Cardiac muscle cell (in vitro differentiated cells and primary cell): ENCODE measurements around the gene DZIP1L. TPM values are rescaled to one million over a fixed set of nuclear protein-coding genes. Genes with fewer than 3 reads are reported as not detected.

Source experiments
- DNase-seq, 2 donors: peaks; one replicate each; pipeline versions ENCODE4 v3.0.0 to v3.0.0-alpha.2; 2010 to 2017; ENCODE audit warnings: low read depth in 1 of 2, low spot score in 1 of 2
- H3K27ac ChIP-seq: fragments of 200-600 bp; sonication (generic); 2 replicates; pipeline ENCODE4 v1.5.1; 2016
- H3K27me3 ChIP-seq: fragments of 200-600 bp; sonication (generic); 2 replicates; pipeline ENCODE4 v1.6.0; 2016; ENCODE audit warnings: control low read depth
- H3K36me3 ChIP-seq: fragments of 200-600 bp; sonication (generic); 2 replicates; pipeline ENCODE4 v1.5.1; 2016; ENCODE audit warnings: control low read depth
- H3K4me1 ChIP-seq: fragments of 200-600 bp; sonication (generic); 2 replicates; pipeline ENCODE4 v1.8.1; 2017; ENCODE audit warnings: low read depth, mild to moderate bottlenecking, mixed run types
- H3K4me3 ChIP-seq: fragments of 200-600 bp; sonication (generic); 2 replicates; pipeline ENCODE4 v1.5.1; 2016; ENCODE audit warnings: mild to moderate bottlenecking
- H3K9me3 ChIP-seq: fragments of 200-600 bp; sonication (generic); 2 replicates; pipeline ENCODE4 v1.5.1; 2017; ENCODE audit warnings: low read depth, mild to moderate bottlenecking, control low read depth
- polyA plus RNA-seq: library from polyadenylated mRNA; unstranded; fragments of >200 nt; fragmentation: Nextera tagmentation; extraction: Ambion mirVana; gene quantifications from 2 replicates; pipeline ENCODE4 v1.2.1, GENCODE V29; 2016
- total RNA-seq: library from RNA; depleted of rRNA; stranded (reverse); fragments of >200 nt; gene quantifications from 2 replicates; pipeline ENCODE4 v1.2.3, GENCODE V29; 2016
- TF ChIP-seq, protein P1 (sequence below): IDR thresholded peaks from 2 replicates; pipeline ENCODE4 v1.5.1; 2012; ENCODE audit warnings: low read depth, mild to moderate bottlenecking, low read length

The DZIP1L gene
- total and polyA plus RNA-seq, 2 experiments from 2014 or later, result 19.4 to 81.3 TPM

GRCh38 chr3:138047596-138048158 is 67.7 kb downstream of the DZIP1L start:
- DNase-seq, result no peak
- Histone ChIP-seq H3K27me3 (no peaks in the 10 kb centered on the region), H3K4me3 (no peak overlapping the region), H3K36me3 (no peaks in the 10 kb centered on the region), H3K9me3 (no peaks in the 10 kb centered on the region), H3K4me1 (peaks cover 19% of the 10 kb centered on the region), H3K27ac (no peak overlapping the region)
- TF ChIP-seq, protein P1, sequence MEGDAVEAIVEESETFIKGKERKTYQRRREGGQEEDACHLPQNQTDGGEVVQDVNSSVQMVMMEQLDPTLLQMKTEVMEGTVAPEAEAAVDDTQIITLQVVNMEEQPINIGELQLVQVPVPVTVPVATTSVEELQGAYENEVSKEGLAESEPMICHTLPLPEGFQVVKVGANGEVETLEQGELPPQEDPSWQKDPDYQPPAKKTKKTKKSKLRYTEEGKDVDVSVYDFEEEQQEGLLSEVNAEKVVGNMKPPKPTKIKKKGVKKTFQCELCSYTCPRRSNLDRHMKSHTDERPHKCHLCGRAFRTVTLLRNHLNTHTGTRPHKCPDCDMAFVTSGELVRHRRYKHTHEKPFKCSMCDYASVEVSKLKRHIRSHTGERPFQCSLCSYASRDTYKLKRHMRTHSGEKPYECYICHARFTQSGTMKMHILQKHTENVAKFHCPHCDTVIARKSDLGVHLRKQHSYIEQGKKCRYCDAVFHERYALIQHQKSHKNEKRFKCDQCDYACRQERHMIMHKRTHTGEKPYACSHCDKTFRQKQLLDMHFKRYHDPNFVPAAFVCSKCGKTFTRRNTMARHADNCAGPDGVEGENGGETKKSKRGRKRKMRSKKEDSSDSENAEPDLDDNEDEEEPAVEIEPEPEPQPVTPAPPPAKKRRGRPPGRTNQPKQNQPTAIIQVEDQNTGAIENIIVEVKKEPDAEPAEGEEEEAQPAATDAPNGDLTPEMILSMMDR, result no peak

DNA sequence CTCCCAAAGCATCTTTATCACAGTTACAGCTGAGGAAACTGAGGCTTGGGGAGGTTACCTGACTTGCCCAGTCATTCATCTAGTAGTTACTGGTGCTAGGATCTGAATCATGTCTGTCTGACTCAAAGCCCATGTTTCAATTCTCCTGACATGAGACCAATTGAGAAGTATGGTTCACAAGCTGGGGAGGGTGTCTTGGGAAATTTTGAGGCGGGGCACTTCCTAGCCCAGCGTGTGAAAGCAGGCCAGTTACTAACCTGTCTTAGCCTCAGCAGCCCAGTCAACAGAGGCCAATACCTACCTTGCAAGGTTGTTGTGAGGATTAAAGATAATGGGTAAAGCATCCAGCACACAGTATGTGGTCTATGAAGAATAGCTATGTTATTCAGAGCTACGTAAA is 68.5 kb downstream of the DZIP1L start:
- Histone ChIP-seq H3K4me1 (peaks cover 19% of the 10 kb centered on the region), H3K36me3 (no peaks in the 10 kb centered on the region), H3K27ac (no peak overlapping the region), H3K4me3 (no peak overlapping the region), H3K27me3 (no peaks in the 10 kb centered on the region), H3K9me3 (no peaks in the 10 kb centered on the region)
- TF ChIP-seq, protein P1, result no peak
- DNase-seq, result no peak

- Histone ChIP-seq H3K27ac (no peak overlapping the region), H3K36me3 (no peaks in the 10 kb centered on the region), H3K9me3 (no peaks in the 10 kb centered on the region), H3K4me1 (peaks cover 14% of the 10 kb centered on the region), H3K4me3 (no peak overlapping the region), H3K27me3 (no peaks in the 10 kb centered on the region)
- DNase-seq, result no peak
- TF ChIP-seq, protein P1, result no peak
Observed at GRCh38 chr3:138046085-138046484, 69.3 kb downstream of the DZIP1L start.

GRCh38 chr3:138043266-138044029 is 72.0 kb downstream of the DZIP1L start:
- Histone ChIP-seq H3K9me3 (no peaks in the 10 kb centered on the region), H3K27ac (peak overlapping the region; percentile 56), H3K4me1 (peaks cover 26% of the 10 kb centered on the region), H3K4me3 (no peak overlapping the region), H3K36me3 (no peaks in the 10 kb centered on the region), H3K27me3 (no peaks in the 10 kb centered on the region)
- TF ChIP-seq, protein P1, result no peak
- DNase-seq, result peak; percentile 42 to 72

- no peaks in the 10 kb centered on the region for H3K27me3 ChIP-seq
- H3K27ac ChIP-seq, result no peak overlapping the region
- H3K36me3 ChIP-seq, result no peaks in the 10 kb centered on the region
- H3K4me1 ChIP-seq, result peaks cover 26% of the 10 kb centered on the region
- TF ChIP-seq, protein P1, result no peak
- H3K9me3 ChIP-seq, result no peaks in the 10 kb centered on the region
- peak in 1 of 2 donors; percentile 44 for DNase-seq
- H3K4me3 ChIP-seq, result no peak overlapping the region
Observed at GRCh38 chr3:138042043-138042442, 73.4 kb downstream of the DZIP1L start.
